HepG2 (cell line): Measurements from ENCODE around the gene CAST. TPM values are rescaled to one million over a fixed set of nuclear protein-coding genes. Genes with fewer than 3 reads are reported as not detected.

Source experiments
- ATAC-seq: fragments of 200-7000 bp; cut with Tn5 transposase; 3 replicates; pipeline ENCODE4 v1.9.1; 2020; ENCODE audit warnings: mild to moderate bottlenecking, moderate library complexity
- BruUV-seq: library from RNA; stranded (reverse); fragments of 400-500 nt; replicated peaks from 2 replicates; lab custom pipeline; 2021; lab: Mats Ljungman, UMichigan
- CTCF ChIA-PET: fragments of 300-600 bp; formaldehyde crosslinking; extraction: SDS; loops from one replicate; lab custom pipeline; 2021; ENCODE audit warnings: low total read pairs, inconsistent platforms, low intra/inter-chr PET ratio; lab: Yijun Ruan, JAX
- POLR2A ChIA-PET: fragments of 350-600 bp; sonication (Branson Sonifier 250); formaldehyde crosslinking; loops from one replicate; lab custom pipeline; 2020; ENCODE audit warnings: antibody characterized with exemption, inconsistent platforms; lab: Yijun Ruan, JAX
- DNase-seq: peaks from one replicate; pipeline ENCODE4 v3.0.0-alpha.2; 2015; ENCODE audit warnings: low spot score
- FAIRE-seq: peaks from 3 replicates; lab custom pipeline; 2011; peaks lifted over from hg19 to GRCh38; lab: Jason Lieb, UNC
- H2AFZ ChIP-seq: one replicate; pipeline ENCODE4 v1.6.1; 2011; ENCODE audit warnings: low read length, inconsistent platforms
- H3K27ac ChIP-seq: fragments of 300-600 bp; 3 replicates; pipeline ENCODE4 v1.8.0; 2011; ENCODE audit warnings: mixed run types, mild to moderate bottlenecking, mixed read lengths, low read length, inconsistent platforms; ENCODE audit not compliant: insufficient read depth; ENCODE audit errors: extremely low read length
- H3K27me3 ChIP-seq, 2 experiments: fragments of 200-600 bp in 1 of 2; 2 replicates in 1 of 2; 3 replicates in 1 of 2; pipeline versions ENCODE4 v1.6.0 to v1.8.0; 2011; ENCODE audit warnings: low read length in 2 of 2, mild to moderate bottlenecking in 2 of 2, moderate library complexity in 2 of 2, inconsistent platforms in 1 of 2; ENCODE audit not compliant: insufficient read depth in 2 of 2, control insufficient read depth in 1 of 2
- H3K36me3 ChIP-seq, 2 experiments: fragments of 200-600 bp in 1 of 2; replicated peaks in 1 of 2; 2 replicates in 1 of 2; 3 replicates in 1 of 2; pipeline versions ENCODE4 v1.5.1 to v1.8.0; 2011; ENCODE audit warnings: low read length in 2 of 2, inconsistent platforms in 1 of 2; ENCODE audit not compliant: insufficient read depth in 2 of 2, control insufficient read depth in 1 of 2
- H3K4me1 ChIP-seq: 2 replicates; pipeline ENCODE4 v1.5.1; 2012; ENCODE audit warnings: low read length, inconsistent platforms; ENCODE audit not compliant: insufficient read depth
- H3K4me2 ChIP-seq: 2 replicates; pipeline ENCODE4 v1.6.0; 2011; ENCODE audit warnings: low read depth, low read length, inconsistent platforms
- H3K4me3 ChIP-seq, 3 experiments: fragments of 200-600 bp in 1 of 3; sonication (generic), shearing (Covaris generic) in 1 of 3; replicated peaks in 1 of 3; 2 replicates each; pipeline ENCODE4 v1.5.1; 2011 to 2016; ENCODE audit warnings: low read length in 3 of 3, inconsistent platforms in 2 of 3, low read depth in 2 of 3, mild to moderate bottlenecking in 2 of 3, control low read depth in 1 of 3, mixed read lengths in 1 of 3; ENCODE audit not compliant: insufficient read depth in 1 of 3
- H3K79me2 ChIP-seq: one replicate; pipeline ENCODE4 v1.6.1; 2011; ENCODE audit warnings: low read length, inconsistent platforms; ENCODE audit not compliant: insufficient read depth
- H3K9ac ChIP-seq: 2 replicates; pipeline ENCODE4 v1.6.0; 2011; ENCODE audit warnings: mild to moderate bottlenecking, low read depth, low read length, inconsistent platforms; ENCODE audit not compliant: insufficient read depth
- H3K9me3 ChIP-seq: 2 replicates; pipeline ENCODE4 v1.5.1; 2012; ENCODE audit warnings: mild to moderate bottlenecking, low read length
- H4K20me1 ChIP-seq: 2 replicates; pipeline ENCODE4 v1.6.0; 2011; ENCODE audit warnings: inconsistent platforms, mild to moderate bottlenecking, low read length, moderate library complexity; ENCODE audit not compliant: insufficient read depth
- AKAP8 ChIP-seq: sonication (generic); formaldehyde crosslinking; IDR thresholded peaks from 2 replicates; pipeline ENCODE4 v1.5.1; 2020; ENCODE audit warnings: mild to moderate bottlenecking, missing genetic modification reagents
- ELK4 ChIP-seq: sonication (generic); formaldehyde crosslinking; IDR thresholded peaks from 2 replicates; pipeline ENCODE4 v1.9.0; 2021; ENCODE audit warnings: missing genetic modification reagents, borderline replicate concordance
- GATA4 ChIP-seq: sonication (generic); IDR thresholded peaks from 2 replicates; pipeline ENCODE4 v1.6.1; 2016; ENCODE audit warnings: antibody characterized with exemption, low read depth, borderline replicate concordance
- HOXA5 ChIP-seq: sonication (generic); formaldehyde crosslinking; IDR thresholded peaks from 2 replicates; pipeline ENCODE4 v1.4.0; 2020; ENCODE audit warnings: missing genetic modification reagents
- IKZF5 ChIP-seq: IDR thresholded peaks from 2 replicates; pipeline ENCODE4 v1.6.1; 2018; ENCODE audit warnings: missing genetic modification reagents, mild to moderate bottlenecking, missing compliant biosample characterization
- MAX ChIP-seq: IDR thresholded peaks from 2 replicates; pipeline ENCODE4 v1.6.1; 2012; ENCODE audit warnings: inconsistent platforms
- SMYD3 ChIP-seq: sonication (generic); formaldehyde crosslinking; IDR thresholded peaks from 2 replicates; pipeline ENCODE4 v1.8.1; 2023; ENCODE audit warnings: mild to moderate bottlenecking, missing genetic modification reagents
- STAT5B ChIP-seq: sonication (generic); formaldehyde crosslinking; IDR thresholded peaks from 2 replicates; pipeline ENCODE4 v1.4.0; 2020; ENCODE audit warnings: missing genetic modification reagents
- TBX3 ChIP-seq: fragments of 450-650 bp; IDR thresholded peaks from 2 replicates; pipeline ENCODE4 v1.6.1; 2017; ENCODE audit warnings: antibody characterized with exemption, mild to moderate bottlenecking, inconsistent platforms, borderline replicate concordance
- U2AF2 ChIP-seq: fragments of 200-400 bp; formaldehyde crosslinking; IDR thresholded peaks from 2 replicates; pipeline ENCODE4 v1.6.1; 2017; ENCODE audit warnings: low read depth, mild to moderate bottlenecking, low read length
- ZNF136 ChIP-seq: sonication (generic); formaldehyde crosslinking; IDR thresholded peaks from 2 replicates; pipeline ENCODE4 v1.8.1; 2022; ENCODE audit warnings: low read depth, mild to moderate bottlenecking, moderate library complexity, missing genetic modification reagents
- ZNF543 ChIP-seq: sonication (generic); formaldehyde crosslinking; IDR thresholded peaks from 2 replicates; pipeline ENCODE4 v1.4.0; 2020; ENCODE audit warnings: mild to moderate bottlenecking, missing genetic modification reagents
- ZNF549 ChIP-seq: sonication (generic); formaldehyde crosslinking; IDR thresholded peaks from 2 replicates; pipeline ENCODE4 v1.5.0; 2020; ENCODE audit warnings: missing genetic modification reagents
- ZNF646 ChIP-seq: sonication (generic); formaldehyde crosslinking; IDR thresholded peaks from 2 replicates; pipeline ENCODE4 v1.9.0; 2021; ENCODE audit warnings: mild to moderate bottlenecking, missing genetic modification reagents
- ZNF691 ChIP-seq: sonication (generic); formaldehyde crosslinking; IDR thresholded peaks from 2 replicates; pipeline ENCODE4 v1.4.0; 2020; ENCODE audit warnings: missing genetic modification reagents, low read depth, mild to moderate bottlenecking, borderline replicate concordance
- WGBS: methylation state at CpG from one replicate; pipeline ENCODE4 v1.1.6; 2017; ENCODE audit warnings: low lambda C conversion rate; 5-methylcytosine and 5-hydroxymethylcytosine counted together
- in situ Hi-C: cut with HindIII; loops from 2 replicates; pipeline ENCODE4 v1.10.0; 2017; ENCODE audit warnings: low pct_unique_long_range_greater_than_20kb; ENCODE audit not compliant: extremely low pct_ligation_motif_present
- intact Hi-C: fragments of 100-400 bp; cut with micrococcal nuclease; formaldehyde crosslinking; loops from one replicate; pipeline ENCODE4 v1.10.0; 2022; ENCODE audit not compliant: unreplicated experiment
- polyA plus RNA-seq, 8 experiments: library from polyadenylated mRNA; depleted of rRNA in 3 of 8; stranded (reverse) in 7 of 8; unstranded in 1 of 8; fragments of >200 nt; fragmentation: Illumina TruSeq in 4 of 8; extraction: Trizol in 4 of 8; gene quantifications; 2 replicates each; pipeline versions ENCODE4 v1.2.1 to v1.2.3, GENCODE V29; 2011 to 2016; ENCODE audit warnings: low read depth in 4 of 8, missing spikeins in 1 of 8, mixed read lengths in 1 of 8; ENCODE audit not compliant: insufficient read depth in 1 of 8
- total RNA-seq, 5 experiments: library from RNA; depleted of rRNA; stranded (reverse); fragments of >200 nt; fragmentation: Illumina TruSeq; extraction: Trizol; gene quantifications; 2 replicates each; pipeline ENCODE4 v1.2.3, GENCODE V29; 2016; ENCODE audit warnings: low read depth in 1 of 5

The CAST gene
- total and polyA plus RNA-seq, 2 of the 13 experiments (the other 11 are each of a cell fraction or from before 2014, with no cell fraction given), result 42.1 to 67.6 TPM

GRCh38 chr5:96755851-96756250 lies 93.7 kb downstream of the CAST start (continued):
- TF ChIP-seq ZNF646 (CRISPR knock-in tag) (no peak), ZNF543 (CRISPR knock-in tag) (no peak), U2AF2 (no peak), STAT5B (CRISPR knock-in tag) (no peak)

- H3K9ac ChIP-seq, result no peak overlapping the region
- ATAC-seq, result no peak
- H3K27me3 ChIP-seq, result no peaks in the 10 kb centered on the region
- no peak for FAIRE-seq
- in situ Hi-C loops, result no loop called here
- WGBS, result 91% methylated on average over 3 of the region's 3 CpGs
- H3K9me3 ChIP-seq, result no peaks in the 10 kb centered on the region
- H4K20me1 ChIP-seq, result no peaks in the 10 kb centered on the region
- BruUV-seq, result no TSS peak
- H3K36me3 ChIP-seq, result peaks cover 9 to 42% of the 10 kb centered on the region in 2 experiments; a peak in 3 of 5 replicates
- H3K79me2 ChIP-seq, result no peaks in the 10 kb centered on the region
- no peak for DNase-seq
- H3K4me1 ChIP-seq, result no peaks in the 10 kb centered on the region
- ChIA-PET CTCF (no interaction called here), POLR2A (no interaction called here)
- intact Hi-C loops, result no loop called here
- no peak overlapping the region for H2AFZ ChIP-seq
- H3K4me2 ChIP-seq, result no peak overlapping the region
- H3K27ac ChIP-seq, result no peak overlapping the region
- H3K4me3 ChIP-seq, result no peak overlapping the region
- TF ChIP-seq AKAP8 (CRISPR knock-in tag), result no peak
- TF ChIP-seq SMYD3 (CRISPR knock-in tag), result no peak
- TF ChIP-seq HOXA5, result no peak
- TF ChIP-seq MAX, result no peak
- TF ChIP-seq ZNF691 (CRISPR knock-in tag), result no peak
- TF ChIP-seq ZNF549 (CRISPR knock-in tag), result no peak
- no peak for TF ChIP-seq IKZF5 (CRISPR knock-in tag)
- no peak for TF ChIP-seq TBX3
- TF ChIP-seq ZNF136 (CRISPR knock-in tag), result no peak
- no peak for TF ChIP-seq ELK4 (CRISPR knock-in tag)
- TF ChIP-seq GATA4, result no peak
These were observed 94.8 kb downstream of the CAST start for GRCh38 chr5:96756985-96757384.
